Breast epithelium (tissue), 4 donors: ENCODE data around the gene CLEC19A. TPM values are rescaled to one million over a fixed set of nuclear protein-coding genes. Genes with fewer than 3 reads are reported as not detected.

Source experiments
- DNase-seq, 2 donors: peaks; one replicate each; pipeline ENCODE4 v3.0.0-alpha.2; 2019; ENCODE audit warnings: low spot score in 2 of 2
- H3K27ac ChIP-seq, 2 donors: fragments of 200-600 bp; sonication (generic) in 1 of 2; one replicate each; pipeline ENCODE4 v1.5.1; 2016 to 2019; ENCODE audit warnings: mild to moderate bottlenecking in 1 of 2
- H3K27me3 ChIP-seq, 2 donors: fragments of 200-600 bp; sonication (generic) in 1 of 2; one replicate each; pipeline versions ENCODE4 v1.5.1 to v1.6.0; 2017 to 2019; ENCODE audit warnings: control low read depth in 1 of 2, mild to moderate bottlenecking in 1 of 2
- H3K36me3 ChIP-seq: fragments of 200-600 bp; one replicate; pipeline ENCODE4 v1.5.1; 2019
- H3K4me1 ChIP-seq, 2 donors: fragments of 200-600 bp; sonication (generic); one replicate each; pipeline ENCODE4 v1.5.1; 2016 to 2019; ENCODE audit warnings: control low read depth in 1 of 2
- H3K4me3 ChIP-seq, 3 donors: fragments of 200-600 bp; sonication (generic); 1 replicate in 2 of 3; 2 replicates in 1 of 3; pipeline ENCODE4 v1.5.1; 2016 to 2019; ENCODE audit warnings: mild to moderate bottlenecking in 3 of 3, moderate library complexity in 2 of 3
- H3K9me3 ChIP-seq, 2 donors: fragments of 200-600 bp; sonication (generic) in 1 of 2; one replicate each; pipeline ENCODE4 v1.5.1; 2016 to 2019; ENCODE audit warnings: control low read depth in 1 of 2
- CTCF ChIP-seq, 3 donors: fragments of 450-650 bp; IDR thresholded peaks; one replicate each; pipeline ENCODE4 v1.5.1; 2016 to 2017; ENCODE audit warnings: antibody characterized with exemption in 3 of 3, mild to moderate bottlenecking in 3 of 3, moderate library complexity in 3 of 3
- POLR2A ChIP-seq: fragments of 450-650 bp; IDR thresholded peaks from one replicate; pipeline ENCODE4 v1.6.1; 2016; ENCODE audit warnings: antibody characterized with exemption, mild to moderate bottlenecking, moderate library complexity
- POLR2AphosphoS5 ChIP-seq, 3 donors: sonication (generic); formaldehyde crosslinking; IDR thresholded peaks; one replicate each; pipeline ENCODE4 v1.6.1; 2017; ENCODE audit warnings: antibody characterized with exemption in 3 of 3
- intact Hi-C: fragments of 100-400 bp; cut with DNase I; formaldehyde crosslinking; loops from one replicate; pipeline ENCODE4 v1.15.1; 2023; ENCODE audit warnings: low total_unique reads
- total RNA-seq, 3 donors: library from RNA; depleted of rRNA; stranded (reverse); fragments of >200 nt; gene quantifications; one replicate each; pipeline ENCODE4 v1.1.0, GENCODE V29; 2016

Gene CLEC19A
- total RNA-seq, 3 donors from 2014 or later, result 0.29 TPM; not detected in 2

- H3K36me3 ChIP-seq, result no peaks in the 10 kb centered on the region
- intact Hi-C loops, result no loop called here
Observed at GRCh38 chr16:19283637-19284036, 1.9 kb upstream of the CLEC19A start.

GRCh38 chr16:19284207-19284606 lies 1.3 kb upstream of the CLEC19A start:
- no peaks in the 10 kb centered on the region for H3K36me3 ChIP-seq
- TF ChIP-seq POLR2A (no peak), POLR2AphosphoS5 (IDR thresholded peaks at IDR 0.05) (peak in 1 of 3 donors; percentile 45), CTCF (IDR thresholded peaks at IDR 0.05) (no peak)
- H3K27me3 ChIP-seq, result no peaks in the 10 kb centered on the region
- H3K27ac ChIP-seq, result no peak overlapping the region
- H3K4me1 ChIP-seq, result no peaks in the 10 kb centered on the region
- intact Hi-C loops, result no loop called here
- H3K9me3 ChIP-seq, result no peaks in the 10 kb centered on the region
- H3K4me3 ChIP-seq, result no peak overlapping the region
- peak; percentile 83 to 94 for DNase-seq

More at GRCh38 chr16:19283637-19284036, 1.9 kb upstream of the CLEC19A start:
- Histone ChIP-seq H3K4me3 (no peak overlapping the region), H3K27me3 (no peaks in the 10 kb centered on the region), H3K4me1 (no peaks in the 10 kb centered on the region), H3K9me3 (no peaks in the 10 kb centered on the region), H3K27ac (no peak overlapping the region)
- no peak for DNase-seq
- TF ChIP-seq POLR2A (no peak), CTCF (IDR thresholded peaks at IDR 0.05) (no peak), POLR2AphosphoS5 (IDR thresholded peaks at IDR 0.05) (no peak)

GRCh38 chr16:19286827-19287226 lies 1.3 kb downstream of the CLEC19A start:
- Histone ChIP-seq H3K36me3 (no peaks in the 10 kb centered on the region), H3K4me3 (no peak overlapping the region), H3K27ac (no peak overlapping the region), H3K27me3 (no peaks in the 10 kb centered on the region), H3K4me1 (no peaks in the 10 kb centered on the region), H3K9me3 (no peaks in the 10 kb centered on the region)
- DNase-seq, result no peak
- intact Hi-C loops, result no loop called here
- TF ChIP-seq POLR2AphosphoS5 (IDR thresholded peaks at IDR 0.05) (no peak), POLR2A (no peak)

- intact Hi-C loops, result no loop called here
- Histone ChIP-seq H3K4me3 (no peak overlapping the region), H3K9me3 (no peaks in the 10 kb centered on the region), H3K27me3 (no peaks in the 10 kb centered on the region), H3K27ac (no peak overlapping the region), H3K4me1 (no peaks in the 10 kb centered on the region), H3K36me3 (no peaks in the 10 kb centered on the region)
- no peak for TF ChIP-seq POLR2A
- no peak for TF ChIP-seq CTCF (IDR thresholded peaks at IDR 0.05)
- TF ChIP-seq POLR2AphosphoS5 (IDR thresholded peaks at IDR 0.05), result no peak
- no peak for DNase-seq
Observed at GRCh38 chr16:19287241-19287640, 1.7 kb downstream of the CLEC19A start.

GRCh38 chr16:19288872-19289799 lies 3.6 kb downstream of the CLEC19A start:
- no peaks in the 10 kb centered on the region for H3K4me1 ChIP-seq
- no peaks in the 10 kb centered on the region for H3K36me3 ChIP-seq
- no peak overlapping the region for H3K4me3 ChIP-seq
- no peak for DNase-seq
- intact Hi-C loops, result no loop called here
- no peak overlapping the region for H3K27ac ChIP-seq
- no peaks in the 10 kb centered on the region for H3K9me3 ChIP-seq
- no peak for TF ChIP-seq POLR2A
- TF ChIP-seq POLR2AphosphoS5 (IDR thresholded peaks at IDR 0.05), result no peak
- TF ChIP-seq CTCF (IDR thresholded peaks at IDR 0.05), result no peak
- H3K27me3 ChIP-seq, result no peaks in the 10 kb centered on the region
